WERI-Rb-1 (cell line): ENCODE results near the gene ZBTB7B.

ENCODE experiments used
- DNase-seq: peaks from one replicate; pipeline ENCODE4 v3.0.0-alpha.2; 2020
- H3K27ac ChIP-seq: fragments of 250-450 bp; sonication (Bioruptor Pico); 2 replicates; pipeline ENCODE4 v1.5.1; 2020; ENCODE audit warnings: mild to moderate bottlenecking, moderate library complexity
- H3K27me3 ChIP-seq: fragments of 250-450 bp; sonication (Bioruptor Pico); 2 replicates; pipeline ENCODE4 v1.5.1; 2021; ENCODE audit warnings: mild to moderate bottlenecking, low read depth, moderate library complexity; ENCODE audit not compliant: insufficient read depth, severe bottlenecking
- H3K36me3 ChIP-seq: fragments of 250-450 bp; sonication (Bioruptor Pico); 2 replicates; pipeline ENCODE4 v1.5.1; 2020; ENCODE audit warnings: mild to moderate bottlenecking, moderate library complexity
- H3K4me3 ChIP-seq: 2 replicates; pipeline ENCODE4 v1.5.1; 2011; ENCODE audit warnings: low read depth, mild to moderate bottlenecking, control low read depth, low read length
- H3K9me3 ChIP-seq: fragments of 250-450 bp; sonication (Bioruptor Pico); 2 replicates; pipeline ENCODE4 v1.5.1; 2021; ENCODE audit warnings: mild to moderate bottlenecking, moderate library complexity; ENCODE audit not compliant: severe bottlenecking
- TF ChIP-seq, protein P1 (sequence below): IDR thresholded peaks from 2 replicates; pipeline ENCODE4 v1.5.1; 2011; ENCODE audit warnings: low read depth, mild to moderate bottlenecking, control low read depth, inconsistent platforms, low read length

ZBTB7B gene

DNA sequence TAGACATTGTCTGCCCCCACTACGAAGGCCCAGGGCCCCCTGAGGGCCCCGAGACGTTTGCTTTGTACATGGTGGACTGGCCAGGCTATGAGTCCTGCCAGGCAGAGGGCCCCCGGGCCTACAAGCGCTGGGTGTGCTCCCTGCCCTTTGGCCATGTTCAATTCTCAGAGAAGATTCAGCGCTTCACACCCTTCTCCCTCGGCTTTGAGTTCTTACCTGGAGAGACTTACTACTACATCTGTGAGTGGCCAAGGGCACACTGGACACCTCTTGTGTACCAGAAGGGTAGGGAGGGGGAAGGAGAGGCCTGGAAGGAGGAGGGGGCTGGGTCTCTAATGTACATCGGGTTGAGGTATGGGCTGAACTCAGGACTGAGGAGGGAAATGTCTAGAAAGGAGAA, 64.2 kb downstream of the ZBTB7B start:
- DNase-seq: no peak
- H3K4me3 ChIP-seq: no peak overlapping the region
- TF ChIP-seq, protein P1, sequence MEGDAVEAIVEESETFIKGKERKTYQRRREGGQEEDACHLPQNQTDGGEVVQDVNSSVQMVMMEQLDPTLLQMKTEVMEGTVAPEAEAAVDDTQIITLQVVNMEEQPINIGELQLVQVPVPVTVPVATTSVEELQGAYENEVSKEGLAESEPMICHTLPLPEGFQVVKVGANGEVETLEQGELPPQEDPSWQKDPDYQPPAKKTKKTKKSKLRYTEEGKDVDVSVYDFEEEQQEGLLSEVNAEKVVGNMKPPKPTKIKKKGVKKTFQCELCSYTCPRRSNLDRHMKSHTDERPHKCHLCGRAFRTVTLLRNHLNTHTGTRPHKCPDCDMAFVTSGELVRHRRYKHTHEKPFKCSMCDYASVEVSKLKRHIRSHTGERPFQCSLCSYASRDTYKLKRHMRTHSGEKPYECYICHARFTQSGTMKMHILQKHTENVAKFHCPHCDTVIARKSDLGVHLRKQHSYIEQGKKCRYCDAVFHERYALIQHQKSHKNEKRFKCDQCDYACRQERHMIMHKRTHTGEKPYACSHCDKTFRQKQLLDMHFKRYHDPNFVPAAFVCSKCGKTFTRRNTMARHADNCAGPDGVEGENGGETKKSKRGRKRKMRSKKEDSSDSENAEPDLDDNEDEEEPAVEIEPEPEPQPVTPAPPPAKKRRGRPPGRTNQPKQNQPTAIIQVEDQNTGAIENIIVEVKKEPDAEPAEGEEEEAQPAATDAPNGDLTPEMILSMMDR: no peak
- peaks cover 6% of the 10 kb centered on the region; the same call in 1 of the 2 replicates for H3K36me3 ChIP-seq
- no peak overlapping the region for H3K27ac ChIP-seq
- H3K27me3 ChIP-seq: no peaks in the 10 kb centered on the region
- no peaks in the 10 kb centered on the region for H3K9me3 ChIP-seq
